ENCODE results near the gene CLCN6.
A peak's percentile ranks its signal among the peaks of the same experiment; 100 is the strongest.

Gene CLCN6

GRCh38 chr1:11858158-11858557, 52.2 kb downstream of the CLCN6 start:
- TF ChIP-seq FOXK2 (IDR thresholded peaks at IDR 0.05) (no peak), ZNF384 (IDR thresholded peaks at IDR 0.05) (no peak), CTBP1 (IDR thresholded peaks at IDR 0.05; ENCODE audit: borderline replicate concordance) (no peak), HDGF (IDR thresholded peaks at IDR 0.05; ENCODE audit: borderline replicate concordance) (no peak), L3MBTL2 (conservative IDR thresholded peaks at IDR 0.05) (no peak), SP1 (IDR thresholded peaks at IDR 0.05) (no peak), ELF4 (IDR thresholded peaks at IDR 0.05) (no peak), ARNT (IDR thresholded peaks at IDR 0.05) (no peak), LEF1 (IDR thresholded peaks at IDR 0.05; ENCODE audit: borderline replicate concordance) (no peak), TARDBP (IDR thresholded peaks at IDR 0.05) (no peak), BHLHE40 (IDR thresholded peaks at IDR 0.05; ENCODE audit: borderline replicate concordance) (no peak), NFRKB (IDR thresholded peaks at IDR 0.05) (no peak), FOXA1 (IDR thresholded peaks at IDR 0.05) (no peak), SUZ12 (IDR thresholded peaks at IDR 0.05) (no peak), PKNOX1 (IDR thresholded peaks at IDR 0.05) (no peak), FOXM1 (IDR thresholded peaks at IDR 0.05; ENCODE audit: borderline replicate concordance) (no peak)
- no peak for DNase-seq (ENCODE audit: extremely low spot score)
- CTCF ChIA-PET: no interaction called here
- POLR2A ChIA-PET: interaction anchor here (1.4 kb wide), 1 partner anchor 51 kb away, joined by 4 read pairs; no protein-coding TSS in a partner anchor

GRCh38 chr1:11858613-11858967, 52.6 kb downstream of the CLCN6 start, which contains the start of gene NPPB:
TSS of gene NPPB (minus strand) at chr1:11858945. CDS start at chr1:11858833, 112 bp downstream.
- TF ChIP-seq FOXM1 (IDR thresholded peaks at IDR 0.05; ENCODE audit: borderline replicate concordance): no peak
- TF ChIP-seq FOXK2 (IDR thresholded peaks at IDR 0.05): no peak
- TF ChIP-seq TARDBP (IDR thresholded peaks at IDR 0.05): no peak
- no peak for TF ChIP-seq LEF1 (IDR thresholded peaks at IDR 0.05; ENCODE audit: borderline replicate concordance)
- no peak for TF ChIP-seq CTBP1 (IDR thresholded peaks at IDR 0.05; ENCODE audit: borderline replicate concordance)
- no peak for TF ChIP-seq SUZ12 (IDR thresholded peaks at IDR 0.05)
- no peak for TF ChIP-seq SP1 (IDR thresholded peaks at IDR 0.05)
- TF ChIP-seq L3MBTL2 (conservative IDR thresholded peaks at IDR 0.05): no peak
- no peak for TF ChIP-seq HDGF (IDR thresholded peaks at IDR 0.05; ENCODE audit: borderline replicate concordance)
- TF ChIP-seq PKNOX1 (IDR thresholded peaks at IDR 0.05): no peak
- TF ChIP-seq ZNF384 (IDR thresholded peaks at IDR 0.05): no peak
- no peak for TF ChIP-seq FOXA1 (IDR thresholded peaks at IDR 0.05)
- TF ChIP-seq NFRKB (IDR thresholded peaks at IDR 0.05): no peak
- no peak for TF ChIP-seq ARNT (IDR thresholded peaks at IDR 0.05)
- TF ChIP-seq BHLHE40 (IDR thresholded peaks at IDR 0.05; ENCODE audit: borderline replicate concordance): no peak
- CTCF ChIA-PET: no interaction called here
- POLR2A ChIA-PET: interaction anchor here (1.4 kb wide), 1 partner anchor 50 kb away, joined by 4 read pairs; no protein-coding TSS in a partner anchor
- DNase-seq (ENCODE audit: extremely low spot score): no peak

GRCh38 chr1:11858968-11859871, 53.2 kb downstream of the CLCN6 start:
- peak; percentile 81 for DNase-seq (ENCODE audit: extremely low spot score)
- CTCF ChIA-PET: no interaction called here
- TF ChIP-seq SUZ12 (IDR thresholded peaks at IDR 0.05) (no peak), BHLHE40 (IDR thresholded peaks at IDR 0.05; ENCODE audit: borderline replicate concordance) (no peak), LEF1 (IDR thresholded peaks at IDR 0.05; ENCODE audit: borderline replicate concordance) (no peak), SP1 (IDR thresholded peaks at IDR 0.05) (no peak), TARDBP (IDR thresholded peaks at IDR 0.05) (no peak), FOXM1 (IDR thresholded peaks at IDR 0.05; ENCODE audit: borderline replicate concordance) (no peak), L3MBTL2 (conservative IDR thresholded peaks at IDR 0.05) (no peak), FOXA1 (IDR thresholded peaks at IDR 0.05) (no peak), PKNOX1 (IDR thresholded peaks at IDR 0.05) (no peak), HDGF (IDR thresholded peaks at IDR 0.05; ENCODE audit: borderline replicate concordance) (no peak), CTBP1 (IDR thresholded peaks at IDR 0.05; ENCODE audit: borderline replicate concordance) (no peak), ZNF384 (IDR thresholded peaks at IDR 0.05) (no peak), ARNT (IDR thresholded peaks at IDR 0.05) (no peak), ELF4 (IDR thresholded peaks at IDR 0.05) (no peak), FOXK2 (IDR thresholded peaks at IDR 0.05) (no peak), NFRKB (IDR thresholded peaks at IDR 0.05) (no peak)
- POLR2A ChIA-PET: interaction anchor here (1.4 kb wide), 1 partner anchor 49 kb away, joined by 4 read pairs; no protein-coding TSS in a partner anchor

- no peak for DNase-seq (ENCODE audit: extremely low spot score)
- ChIA-PET POLR2A (no interaction called here), CTCF (no interaction called here)
- TF ChIP-seq NFRKB (IDR thresholded peaks at IDR 0.05) (no peak), FOXK2 (IDR thresholded peaks at IDR 0.05) (no peak), SUZ12 (IDR thresholded peaks at IDR 0.05) (no peak), HDGF (IDR thresholded peaks at IDR 0.05; ENCODE audit: borderline replicate concordance) (no peak), ZNF384 (IDR thresholded peaks at IDR 0.05) (no peak), LEF1 (IDR thresholded peaks at IDR 0.05; ENCODE audit: borderline replicate concordance) (no peak), L3MBTL2 (conservative IDR thresholded peaks at IDR 0.05) (no peak), FOXA1 (IDR thresholded peaks at IDR 0.05) (no peak), ELF4 (IDR thresholded peaks at IDR 0.05) (no peak), TARDBP (IDR thresholded peaks at IDR 0.05) (no peak), SP1 (IDR thresholded peaks at IDR 0.05) (no peak), ARNT (IDR thresholded peaks at IDR 0.05) (no peak), BHLHE40 (IDR thresholded peaks at IDR 0.05; ENCODE audit: borderline replicate concordance) (no peak), CTBP1 (IDR thresholded peaks at IDR 0.05; ENCODE audit: borderline replicate concordance) (no peak)
Measured at GRCh38 chr1:11860083-11860482, 54.1 kb downstream of the CLCN6 start.

GRCh38 chr1:11860587-11860986, 54.6 kb downstream of the CLCN6 start:
- POLR2A ChIA-PET: no interaction called here
- TF ChIP-seq HDGF (IDR thresholded peaks at IDR 0.05; ENCODE audit: borderline replicate concordance) (no peak), SP1 (IDR thresholded peaks at IDR 0.05) (no peak), L3MBTL2 (conservative IDR thresholded peaks at IDR 0.05) (no peak), TARDBP (IDR thresholded peaks at IDR 0.05) (no peak), ZNF384 (IDR thresholded peaks at IDR 0.05) (no peak), PKNOX1 (IDR thresholded peaks at IDR 0.05) (no peak), FOXM1 (IDR thresholded peaks at IDR 0.05; ENCODE audit: borderline replicate concordance) (no peak), SUZ12 (IDR thresholded peaks at IDR 0.05) (no peak), FOXK2 (IDR thresholded peaks at IDR 0.05) (no peak), ARNT (IDR thresholded peaks at IDR 0.05) (no peak), CTBP1 (IDR thresholded peaks at IDR 0.05; ENCODE audit: borderline replicate concordance) (no peak), ELF4 (IDR thresholded peaks at IDR 0.05) (no peak)
- DNase-seq (ENCODE audit: extremely low spot score): no peak
- CTCF ChIA-PET: no interaction called here

Data from HEK293T (cell line).